ENCODE measurements around the gene RBM18.

DNA sequence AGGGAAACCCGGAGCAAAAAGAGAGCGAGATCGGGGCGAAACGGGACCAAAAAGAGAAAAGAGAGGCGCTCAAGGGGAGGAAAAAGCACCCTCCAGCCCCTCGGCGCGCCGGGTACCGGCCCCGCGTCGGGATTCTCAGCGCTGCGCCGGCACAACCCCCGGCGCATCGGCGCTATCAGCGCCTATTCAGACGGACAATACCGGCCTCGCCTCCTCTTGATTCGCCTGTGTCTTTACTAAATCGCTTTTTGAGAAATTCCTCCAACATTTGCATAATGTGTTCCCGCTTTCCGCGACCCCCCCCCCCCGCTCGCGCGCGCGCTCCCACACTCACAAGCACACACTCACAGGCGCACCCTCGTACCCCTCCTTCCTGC, 36.5 kb downstream of the RBM18 start:
- TF ChIP-seq, protein P1, sequence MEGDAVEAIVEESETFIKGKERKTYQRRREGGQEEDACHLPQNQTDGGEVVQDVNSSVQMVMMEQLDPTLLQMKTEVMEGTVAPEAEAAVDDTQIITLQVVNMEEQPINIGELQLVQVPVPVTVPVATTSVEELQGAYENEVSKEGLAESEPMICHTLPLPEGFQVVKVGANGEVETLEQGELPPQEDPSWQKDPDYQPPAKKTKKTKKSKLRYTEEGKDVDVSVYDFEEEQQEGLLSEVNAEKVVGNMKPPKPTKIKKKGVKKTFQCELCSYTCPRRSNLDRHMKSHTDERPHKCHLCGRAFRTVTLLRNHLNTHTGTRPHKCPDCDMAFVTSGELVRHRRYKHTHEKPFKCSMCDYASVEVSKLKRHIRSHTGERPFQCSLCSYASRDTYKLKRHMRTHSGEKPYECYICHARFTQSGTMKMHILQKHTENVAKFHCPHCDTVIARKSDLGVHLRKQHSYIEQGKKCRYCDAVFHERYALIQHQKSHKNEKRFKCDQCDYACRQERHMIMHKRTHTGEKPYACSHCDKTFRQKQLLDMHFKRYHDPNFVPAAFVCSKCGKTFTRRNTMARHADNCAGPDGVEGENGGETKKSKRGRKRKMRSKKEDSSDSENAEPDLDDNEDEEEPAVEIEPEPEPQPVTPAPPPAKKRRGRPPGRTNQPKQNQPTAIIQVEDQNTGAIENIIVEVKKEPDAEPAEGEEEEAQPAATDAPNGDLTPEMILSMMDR (IDR thresholded peaks at IDR 0.05) = no peak
- no peak for TF ChIP-seq POLR2A (IDR thresholded peaks at IDR 0.05)
- TF ChIP-seq EP300 (IDR thresholded peaks at IDR 0.05) = no peak
